ENCODE results near the gene VCP. TPM values are rescaled to one million over a fixed set of nuclear protein-coding genes. Genes with fewer than 3 reads are reported as not detected.

Gene VCP
- total RNA-seq, 1 experiment from 2014 or later: 200 TPM

DNA sequence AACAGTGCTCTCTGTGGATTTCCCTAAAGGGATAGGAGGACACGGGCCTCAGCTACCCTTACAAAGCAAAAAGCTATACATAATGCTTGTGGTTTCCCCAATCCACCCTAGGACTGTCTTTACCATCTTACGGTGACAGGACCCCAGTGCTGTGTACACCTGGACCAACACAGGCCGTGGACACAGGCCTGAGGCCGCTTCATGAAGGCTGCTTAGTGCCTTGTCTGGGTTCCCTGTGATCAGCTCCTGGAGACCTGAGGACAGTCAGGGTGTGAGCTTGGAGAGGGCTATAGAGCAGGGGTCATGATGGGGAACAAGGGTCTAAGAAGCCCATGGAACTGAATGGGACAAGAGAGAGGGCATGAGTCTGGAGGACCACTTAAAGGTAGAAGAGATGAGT lies 4.4 kb upstream of the VCP start:
- peaks cover 18% of the 10 kb centered on the region for H3K79me2 ChIP-seq (ENCODE audit: low read depth)
- TF ChIP-seq EZH2 (IDR thresholded peaks at IDR 0.05; ENCODE audit: low read depth): no peak
- TF ChIP-seq, protein P1, sequence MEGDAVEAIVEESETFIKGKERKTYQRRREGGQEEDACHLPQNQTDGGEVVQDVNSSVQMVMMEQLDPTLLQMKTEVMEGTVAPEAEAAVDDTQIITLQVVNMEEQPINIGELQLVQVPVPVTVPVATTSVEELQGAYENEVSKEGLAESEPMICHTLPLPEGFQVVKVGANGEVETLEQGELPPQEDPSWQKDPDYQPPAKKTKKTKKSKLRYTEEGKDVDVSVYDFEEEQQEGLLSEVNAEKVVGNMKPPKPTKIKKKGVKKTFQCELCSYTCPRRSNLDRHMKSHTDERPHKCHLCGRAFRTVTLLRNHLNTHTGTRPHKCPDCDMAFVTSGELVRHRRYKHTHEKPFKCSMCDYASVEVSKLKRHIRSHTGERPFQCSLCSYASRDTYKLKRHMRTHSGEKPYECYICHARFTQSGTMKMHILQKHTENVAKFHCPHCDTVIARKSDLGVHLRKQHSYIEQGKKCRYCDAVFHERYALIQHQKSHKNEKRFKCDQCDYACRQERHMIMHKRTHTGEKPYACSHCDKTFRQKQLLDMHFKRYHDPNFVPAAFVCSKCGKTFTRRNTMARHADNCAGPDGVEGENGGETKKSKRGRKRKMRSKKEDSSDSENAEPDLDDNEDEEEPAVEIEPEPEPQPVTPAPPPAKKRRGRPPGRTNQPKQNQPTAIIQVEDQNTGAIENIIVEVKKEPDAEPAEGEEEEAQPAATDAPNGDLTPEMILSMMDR (conservative IDR thresholded peaks at IDR 0.05): no peak
- DNase-seq: no peak
- no TSS peak for BruUV-seq (replicated peaks)
- peaks cover 26% of the 10 kb centered on the region for H3F3A ChIP-seq (ENCODE audit: insufficient read depth, low read depth)
- intact Hi-C loops (cut with micrococcal nuclease; ENCODE audit: unreplicated experiment): no loop called here
- no peak overlapping the region for H2AFZ ChIP-seq
- no peak overlapping the region for H3K4me3 ChIP-seq
- H3K9me2 ChIP-seq (ENCODE audit: insufficient read depth): no peaks in the 10 kb centered on the region
- H3K9me3 ChIP-seq (ENCODE audit: insufficient read depth, low read depth): no peaks in the 10 kb centered on the region
- no peaks in the 10 kb centered on the region for H4K20me1 ChIP-seq (ENCODE audit: insufficient read depth)
- H3K36me3 ChIP-seq (ENCODE audit: low read depth): no peaks in the 10 kb centered on the region
- no peaks in the 10 kb centered on the region for H3K4me1 ChIP-seq (replicated peaks; ENCODE audit: insufficient read depth)
- H3K27ac ChIP-seq: no peak overlapping the region
- H3K4me2 ChIP-seq: no peak overlapping the region
- H3K27me3 ChIP-seq (ENCODE audit: insufficient read depth, low read depth): no peaks in the 10 kb centered on the region
- POLR2A ChIA-PET (ENCODE audit: unreplicated experiment): no interaction called here
- CTCF ChIA-PET: no interaction called here

DNA sequence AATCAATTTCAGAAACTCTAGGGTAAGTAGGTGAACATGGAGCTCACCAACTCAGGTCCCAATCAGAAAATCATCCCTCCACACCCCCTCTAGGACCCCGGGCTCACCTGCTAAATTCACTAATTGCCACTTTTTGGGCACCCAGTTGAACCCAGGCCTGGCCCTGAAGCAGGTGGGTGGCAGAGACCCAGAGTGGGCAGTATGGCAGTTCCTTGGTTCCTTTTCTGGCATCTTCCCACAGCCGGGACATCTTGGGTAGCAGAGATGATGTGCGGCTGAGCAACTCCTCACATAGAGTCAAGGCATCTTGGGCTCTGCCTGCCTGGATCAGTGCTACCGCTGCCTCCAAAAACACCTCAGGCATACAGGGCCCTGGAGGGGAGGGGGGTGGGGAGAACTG lies 2.9 kb upstream of the VCP start:
- H3K4me1 ChIP-seq (replicated peaks; ENCODE audit: insufficient read depth): peaks cover 4% of the 10 kb centered on the region
- DNase-seq: no peak
- H3K4me2 ChIP-seq: no peak overlapping the region
- peaks cover 13% of the 10 kb centered on the region for H4K20me1 ChIP-seq (ENCODE audit: insufficient read depth)
- H3F3A ChIP-seq (ENCODE audit: insufficient read depth, low read depth): peaks cover 26% of the 10 kb centered on the region
- H3K27ac ChIP-seq: no peak overlapping the region
- no peak overlapping the region for H3K4me3 ChIP-seq
- TF ChIP-seq, protein P1 (conservative IDR thresholded peaks at IDR 0.05): no peak
- TF ChIP-seq EZH2 (IDR thresholded peaks at IDR 0.05; ENCODE audit: low read depth): no peak
- ChIA-PET CTCF (no interaction called here), POLR2A (ENCODE audit: unreplicated experiment) (no interaction called here)
- H3K36me3 ChIP-seq (ENCODE audit: low read depth): no peaks in the 10 kb centered on the region
- BruUV-seq (replicated peaks): no TSS peak
- H3K9me2 ChIP-seq (ENCODE audit: insufficient read depth): no peaks in the 10 kb centered on the region
- no peak overlapping the region for H2AFZ ChIP-seq
- H3K9me3 ChIP-seq (ENCODE audit: insufficient read depth, low read depth): no peaks in the 10 kb centered on the region
- peaks cover 33% of the 10 kb centered on the region for H3K79me2 ChIP-seq (ENCODE audit: low read depth)
- no peaks in the 10 kb centered on the region for H3K27me3 ChIP-seq (ENCODE audit: insufficient read depth, low read depth)
- intact Hi-C loops (cut with micrococcal nuclease; ENCODE audit: unreplicated experiment): no loop called here

DNA sequence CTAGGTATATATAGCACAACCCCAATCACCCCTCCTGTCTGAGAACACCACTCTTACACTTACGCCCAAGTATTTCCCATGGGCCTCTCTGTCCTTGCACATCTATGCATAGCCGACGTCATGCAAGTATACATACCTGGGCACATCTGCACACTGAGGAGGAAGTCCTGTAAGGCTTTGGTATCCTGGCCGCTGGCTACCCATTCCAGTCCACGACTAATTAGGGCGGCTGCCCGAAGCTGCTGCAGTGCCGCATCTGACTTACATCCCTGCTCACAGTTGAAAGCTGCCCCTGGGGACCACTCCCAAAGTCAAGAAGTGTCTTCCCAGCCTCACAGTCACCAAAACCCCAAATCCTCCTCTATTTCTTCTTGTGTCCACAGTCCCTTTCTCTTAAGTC lies 2.4 kb upstream of the VCP start:
- H3K9me2 ChIP-seq (ENCODE audit: insufficient read depth): no peaks in the 10 kb centered on the region
- ChIA-PET CTCF (no interaction called here), POLR2A (ENCODE audit: unreplicated experiment) (no interaction called here)
- H3K36me3 ChIP-seq (ENCODE audit: low read depth): no peaks in the 10 kb centered on the region
- H2AFZ ChIP-seq: no peak overlapping the region
- H3K4me3 ChIP-seq: no peak overlapping the region
- H4K20me1 ChIP-seq (ENCODE audit: insufficient read depth): peaks cover 19% of the 10 kb centered on the region
- peaks cover 10% of the 10 kb centered on the region for H3K4me1 ChIP-seq (replicated peaks; ENCODE audit: insufficient read depth)
- no peak overlapping the region for H3K27ac ChIP-seq
- peaks cover 22% of the 10 kb centered on the region for H3F3A ChIP-seq (ENCODE audit: insufficient read depth, low read depth)
- no peak overlapping the region for H3K4me2 ChIP-seq
- H3K27me3 ChIP-seq (ENCODE audit: insufficient read depth, low read depth): no peaks in the 10 kb centered on the region
- intact Hi-C loops (cut with micrococcal nuclease; ENCODE audit: unreplicated experiment): loop anchor here (5.0 kb wide), 1 partner anchor 87 kb away; the partner anchor contains the start of gene DNAJB5
- DNase-seq: no peak
- TF ChIP-seq EZH2 (IDR thresholded peaks at IDR 0.05; ENCODE audit: low read depth): no peak
- TF ChIP-seq, protein P1 (conservative IDR thresholded peaks at IDR 0.05): no peak
- H3K9me3 ChIP-seq (ENCODE audit: insufficient read depth, low read depth): no peaks in the 10 kb centered on the region
- peaks cover 38% of the 10 kb centered on the region for H3K79me2 ChIP-seq (ENCODE audit: low read depth)
- BruUV-seq (replicated peaks): no TSS peak

Measured in PC-9 (cell line).